Inflammatory macrophage treated with lipopolysaccharide for 4 hours (primary cell): ENCODE data around the gene GNAO1.
A peak's percentile ranks its signal among the peaks of the same experiment; 100 is the strongest.

Source experiments
- DNase-seq: peaks from one replicate; pipeline ENCODE4 v3.0.0-alpha.2; 2020

Gene GNAO1

GRCh38 chr16:56294579-56294978, 103.3 kb downstream of the GNAO1 start:
- no peak for DNase-seq

- no peak for DNase-seq
These were observed 103.9 kb downstream of the GNAO1 start for GRCh38 chr16:56295059-56295665.

- no peak for DNase-seq
These were observed 104.6 kb downstream of the GNAO1 start for GRCh38 chr16:56295739-56296527.

- no peak for DNase-seq
These were observed 106.4 kb downstream of the GNAO1 start for GRCh38 chr16:56297684-56298083.

GRCh38 chr16:56298116-56298515, 106.8 kb downstream of the GNAO1 start:
- no peak for DNase-seq

- peak; percentile 21 for DNase-seq
These were observed 107.8 kb downstream of the GNAO1 start for GRCh38 chr16:56298948-56299596.

GRCh38 chr16:56300242-56300623, 108.9 kb downstream of the GNAO1 start:
- DNase-seq: no peak

- no peak for DNase-seq
These were observed 109.9 kb downstream of the GNAO1 start for GRCh38 chr16:56300891-56301850.

- no peak for DNase-seq
These were observed 111.2 kb downstream of the GNAO1 start for GRCh38 chr16:56302506-56302905.

- DNase-seq: no peak
These were observed 111.9 kb downstream of the GNAO1 start for GRCh38 chr16:56303066-56303715.

- DNase-seq: no peak
These were observed 112.6 kb downstream of the GNAO1 start for GRCh38 chr16:56303880-56304279.

GRCh38 chr16:56305956-56306565, 114.8 kb downstream of the GNAO1 start:
- no peak for DNase-seq

- DNase-seq: no peak
These were observed 115.6 kb downstream of the GNAO1 start for GRCh38 chr16:56306690-56307533.

- DNase-seq: no peak
These were observed 116.2 kb downstream of the GNAO1 start for GRCh38 chr16:56307534-56307873.

GRCh38 chr16:56309008-56309407, 117.7 kb downstream of the GNAO1 start:
- no peak for DNase-seq

GRCh38 chr16:56310690-56311089, 119.4 kb downstream of the GNAO1 start:
- no peak for DNase-seq

- no peak for DNase-seq
These were observed 120.1 kb downstream of the GNAO1 start for GRCh38 chr16:56311208-56312027.

- no peak for DNase-seq
These were observed 120.7 kb downstream of the GNAO1 start for GRCh38 chr16:56312028-56312300.

GRCh38 chr16:56312556-56312955, 121.3 kb downstream of the GNAO1 start:
- no peak for DNase-seq

GRCh38 chr16:56314244-56314850, 123.1 kb downstream of the GNAO1 start:
- DNase-seq: no peak
